WTC11 (cell line): ENCODE data around the gene AFP.

Source experiments
- CTCF ChIP-seq: fragments of 200-600 bp; IDR thresholded peaks from 2 replicates; pipeline ENCODE4 v1.8.0; 2022; ENCODE audit warnings: antibody characterized with exemption
- GRHL2 ChIP-seq: fragments of 250-450 bp; sonication (Bioruptor Pico); IDR thresholded peaks from 2 replicates; pipeline ENCODE4 v1.8.0; 2022; ENCODE audit warnings: mild to moderate bottlenecking, moderate library complexity; ENCODE audit not compliant: insufficient replicate concordance, severe bottlenecking
- MLX ChIP-seq: sonication (generic); formaldehyde crosslinking; IDR thresholded peaks from 2 replicates; pipeline ENCODE4 v1.8.1; 2023; ENCODE audit warnings: mild to moderate bottlenecking, missing genetic modification reagents, moderate library complexity
- SMAD4 ChIP-seq: sonication (generic); formaldehyde crosslinking; IDR thresholded peaks from 2 replicates; pipeline ENCODE4 v1.8.0; 2022; ENCODE audit warnings: mild to moderate bottlenecking, missing genetic modification reagents
- SP1 ChIP-seq: sonication (generic); formaldehyde crosslinking; conservative IDR thresholded peaks from 2 replicates; pipeline ENCODE4 v1.8.1; 2022; ENCODE audit warnings: missing genetic modification reagents
- TEAD1 ChIP-seq: sonication (generic); formaldehyde crosslinking; IDR thresholded peaks from 2 replicates; pipeline ENCODE4 v1.8.0; 2022; ENCODE audit warnings: mild to moderate bottlenecking, missing genetic modification reagents
- ZBTB21 ChIP-seq: sonication (generic); formaldehyde crosslinking; IDR thresholded peaks from 2 replicates; pipeline ENCODE4 v1.8.1; 2023; ENCODE audit warnings: mild to moderate bottlenecking, missing genetic modification reagents, borderline replicate concordance
- ZNF423 ChIP-seq: fragments of 250-450 bp; sonication (Bioruptor Pico); IDR thresholded peaks from 2 replicates; pipeline ENCODE4 v2.1.2; 2022; ENCODE audit warnings: mild to moderate bottlenecking, moderate library complexity
- TF ChIP-seq, protein P1 (sequence below): sonication (generic); formaldehyde crosslinking; IDR thresholded peaks from 2 replicates; pipeline ENCODE4 v1.8.1; 2023; ENCODE audit warnings: mild to moderate bottlenecking, missing genetic modification reagents, moderate library complexity

- TF ChIP-seq CTCF = no peak
- TF ChIP-seq TEAD1 (CRISPR knock-in tag) = no peak
- no peak for TF ChIP-seq ZBTB21
- TF ChIP-seq, protein P1, sequence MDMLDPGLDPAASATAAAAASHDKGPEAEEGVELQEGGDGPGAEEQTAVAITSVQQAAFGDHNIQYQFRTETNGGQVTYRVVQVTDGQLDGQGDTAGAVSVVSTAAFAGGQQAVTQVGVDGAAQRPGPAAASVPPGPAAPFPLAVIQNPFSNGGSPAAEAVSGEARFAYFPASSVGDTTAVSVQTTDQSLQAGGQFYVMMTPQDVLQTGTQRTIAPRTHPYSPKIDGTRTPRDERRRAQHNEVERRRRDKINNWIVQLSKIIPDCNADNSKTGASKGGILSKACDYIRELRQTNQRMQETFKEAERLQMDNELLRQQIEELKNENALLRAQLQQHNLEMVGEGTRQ (CRISPR knock-in tag) = no peak
- TF ChIP-seq GRHL2 = no peak
- TF ChIP-seq SMAD4 = no peak
- TF ChIP-seq MLX (CRISPR knock-in tag) = no peak
- TF ChIP-seq ZNF423 (CRISPR knock-in tag) = no peak
- no peak for TF ChIP-seq SP1 (CRISPR knock-in tag)
Measured at GRCh38 chr4:73470728-73471127, 34.7 kb downstream of the AFP start.
